H1 (cell line): Measurements from ENCODE around the gene CHN2. TPM values are rescaled to one million over a fixed set of nuclear protein-coding genes. Genes with fewer than 3 reads are reported as not detected.

ENCODE experiments used
- ASH2L ChIP-seq: fragments of 200-600, 300-600 bp; sonication (generic); IDR thresholded peaks from one replicate; pipeline ENCODE4 v1.7.1; 2017; ENCODE audit warnings: low read length
- BACH1 ChIP-seq: IDR thresholded peaks from 2 replicates; pipeline ENCODE4 v1.6.1; 2012; ENCODE audit warnings: low read length, improper control_type of control experiment
- CBX8 ChIP-seq: fragments of 300-800, 300-1000 bp; sonication (generic); IDR thresholded peaks from 2 replicates; pipeline ENCODE4 v1.7.1; 2016; ENCODE audit warnings: low read depth, low read length, borderline replicate concordance
- CREB1 ChIP-seq: IDR thresholded peaks from 2 replicates; pipeline ENCODE4 v1.6.1; 2012; ENCODE audit warnings: inconsistent platforms
- CTCF ChIP-seq, 3 experiments: IDR thresholded peaks; 1 replicate in 2 of 3; 2 replicates in 1 of 3; pipeline versions ENCODE4 v1.5.1 to v1.6.1; 2011; ENCODE audit warnings: low read length in 3 of 3, mild to moderate bottlenecking in 3 of 3, inconsistent platforms in 2 of 3, low read depth in 1 of 3, moderate library complexity in 1 of 3; ENCODE audit not compliant: insufficient read depth in 1 of 3; ENCODE audit errors: control extremely low read depth in 1 of 3
- EGR1 ChIP-seq: IDR thresholded peaks from 2 replicates; pipeline ENCODE4 v1.6.1; 2011; ENCODE audit warnings: low read depth, low read length, borderline replicate concordance
- EP300 ChIP-seq, 2 experiments: IDR thresholded peaks; 1 replicate in 1 of 2; 2 replicates in 1 of 2; pipeline ENCODE4 v1.6.1; 2011 to 2012; ENCODE audit warnings: low read depth in 2 of 2, low read length in 2 of 2, mild to moderate bottlenecking in 2 of 2, borderline replicate concordance in 1 of 2, inconsistent platforms in 1 of 2, moderate library complexity in 1 of 2
- HDAC6 ChIP-seq: IDR thresholded peaks from one replicate; pipeline ENCODE4 v1.7.1; 2012; ENCODE audit warnings: low read depth, mild to moderate bottlenecking, inconsistent platforms, low read length, moderate library complexity
- JUND ChIP-seq: IDR thresholded peaks from 2 replicates; pipeline ENCODE4 v1.6.1; 2011; ENCODE audit warnings: mild to moderate bottlenecking, improper control_type of control experiment, low read length
- MAX ChIP-seq: IDR thresholded peaks from 2 replicates; pipeline ENCODE4 v1.6.1; 2012; ENCODE audit warnings: inconsistent platforms
- NRF1 ChIP-seq: IDR thresholded peaks from 2 replicates; pipeline ENCODE4 v1.6.1; 2011; ENCODE audit warnings: mild to moderate bottlenecking, low read depth, low read length, improper control_type of control experiment
- POLR2AphosphoS5 ChIP-seq: IDR thresholded peaks from 2 replicates; pipeline ENCODE4 v1.6.1; 2011; ENCODE audit warnings: low read depth, low read length
- SIRT6 ChIP-seq: IDR thresholded peaks from one replicate; pipeline ENCODE4 v1.7.1; 2012; ENCODE audit warnings: low read length, inconsistent platforms
- SP4 ChIP-seq: IDR thresholded peaks from 2 replicates; pipeline ENCODE4 v1.6.1; 2012; ENCODE audit warnings: low read length, inconsistent platforms
- TAF1 ChIP-seq: IDR thresholded peaks from 2 replicates; pipeline ENCODE4 v1.6.1; 2011; ENCODE audit warnings: mild to moderate bottlenecking, low read depth, low read length
- TBP ChIP-seq: IDR thresholded peaks from 2 replicates; pipeline ENCODE4 v1.6.1; 2011; ENCODE audit warnings: low read depth, low read length, improper control_type of control experiment
- YY1 ChIP-seq: IDR thresholded peaks from 2 replicates; pipeline ENCODE4 v1.6.1; 2011; ENCODE audit warnings: low read depth, mild to moderate bottlenecking, low read length
- ZNF274 ChIP-seq: IDR thresholded peaks from 2 replicates; pipeline ENCODE4 v1.7.0; 2012; ENCODE audit warnings: low read length, borderline replicate concordance; ENCODE audit errors: extremely low read depth
- polyA plus RNA-seq, 7 experiments: library from polyadenylated mRNA; depleted of rRNA in 3 of 7; stranded (reverse) in 5 of 7; unstranded in 2 of 7; fragments of >200 nt in 5 of 7; fragments of 200-250 nt in 2 of 7; gene quantifications; 1 replicate in 5 of 7; 2 replicates in 1 of 7; 4 replicates in 1 of 7; pipeline versions ENCODE4 v1.2.1 to v1.2.3, GENCODE V29; 2011 to 2013; ENCODE audit warnings: missing spikeins in 2 of 7, mixed read lengths in 2 of 7
- total RNA-seq: library from RNA; stranded (reverse); fragmentation: NEBNext Ultra II Directional; extraction: Animal tissue kit (Norgen Biotek cat#: 25700); gene quantifications from 2 replicates; pipeline ENCODE4 v1.2.1, GENCODE V29; 2021
- TF ChIP-seq, protein P1 (sequence below): IDR thresholded peaks from 2 replicates; pipeline ENCODE4 v1.6.1; 2012; ENCODE audit warnings: low read length, inconsistent platforms
- TF ChIP-seq, protein P2 (sequence below): IDR thresholded peaks from 2 replicates; pipeline ENCODE4 v1.6.1; 2012; ENCODE audit warnings: inconsistent platforms

Gene CHN2
- total and polyA plus RNA-seq, 2 of the 8 experiments (the other 6 are each of a cell fraction or from before 2014, with no cell fraction given): 2.9 to 4.8 TPM

DNA sequence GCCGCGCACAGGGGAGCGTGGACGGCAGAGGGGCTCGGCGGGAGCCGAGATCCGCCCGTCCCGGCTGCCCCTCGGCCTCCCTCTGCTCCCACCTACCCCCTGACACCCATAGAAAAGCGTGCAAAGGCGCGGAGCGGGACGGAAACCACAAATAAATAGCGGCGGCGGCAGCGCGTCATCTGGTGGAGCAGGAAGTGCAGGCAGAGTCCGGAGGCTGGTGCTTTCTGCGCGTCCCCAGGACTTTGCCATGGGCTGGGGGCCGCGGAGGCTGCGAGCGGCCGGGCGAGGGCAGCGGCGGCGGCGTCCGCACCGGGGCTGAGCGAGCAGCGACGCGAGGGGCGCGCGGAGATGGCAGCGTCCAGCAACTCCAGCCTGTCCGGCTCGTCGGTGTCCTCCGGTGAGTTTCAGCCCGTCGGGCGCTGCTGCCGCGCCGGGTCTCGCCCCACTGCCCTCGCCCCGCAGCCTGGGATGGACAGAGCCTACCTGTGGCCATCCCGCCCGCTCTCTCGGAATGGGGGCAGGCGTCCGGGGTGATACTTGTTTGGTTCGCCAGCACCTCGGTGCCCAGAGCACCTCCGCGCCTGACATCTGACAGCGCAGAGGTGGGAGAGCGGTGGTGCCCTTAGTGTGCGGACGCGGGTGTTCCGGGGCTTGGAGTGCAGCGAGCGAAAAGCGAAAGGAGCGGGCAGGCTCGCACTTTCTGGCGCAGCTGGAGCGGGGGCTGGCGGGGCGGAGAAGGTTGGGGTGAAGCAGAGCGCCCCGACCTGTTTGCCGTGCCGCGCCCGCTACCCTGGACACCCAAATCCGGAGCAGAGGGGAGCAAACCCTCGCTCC is at the start of gene CHN2 (continued):
- TF ChIP-seq CTCF (IDR thresholded peaks at IDR 0.05; ENCODE audit: control extremely low read depth in 1 of 3, insufficient read depth in 1 of 3, low read depth in 1 of 3, low read length in 3 of 3) (peak in 1 of 3 experiments; percentile 3; a peak in 1 of 4 replicates), ASH2L (peak; percentile 82), NRF1 (no peak), SIRT6 (no peak), MAX (no peak), TAF1 (peak; percentile 41; the same call in 1 of the 2 replicates), CBX8 (no peak; the same call in 1 of the 2 replicates), TBP (peak; percentile 11; the same call in 1 of the 2 replicates), EP300 (IDR thresholded peaks at IDR 0.05; ENCODE audit: borderline replicate concordance in 1 of 2, low read depth in 2 of 2, low read length in 2 of 2) (no peak), POLR2AphosphoS5 (no peak), CREB1 (0 out of 2 replicates have a peak, but pooled peaks have one; percentile 23), EGR1 (no peak), ZNF274 (no peak), BACH1 (no peak), JUND (no peak), YY1 (no peak), SP4 (no peak), HDAC6 (no peak)
- TF ChIP-seq, protein P1, sequence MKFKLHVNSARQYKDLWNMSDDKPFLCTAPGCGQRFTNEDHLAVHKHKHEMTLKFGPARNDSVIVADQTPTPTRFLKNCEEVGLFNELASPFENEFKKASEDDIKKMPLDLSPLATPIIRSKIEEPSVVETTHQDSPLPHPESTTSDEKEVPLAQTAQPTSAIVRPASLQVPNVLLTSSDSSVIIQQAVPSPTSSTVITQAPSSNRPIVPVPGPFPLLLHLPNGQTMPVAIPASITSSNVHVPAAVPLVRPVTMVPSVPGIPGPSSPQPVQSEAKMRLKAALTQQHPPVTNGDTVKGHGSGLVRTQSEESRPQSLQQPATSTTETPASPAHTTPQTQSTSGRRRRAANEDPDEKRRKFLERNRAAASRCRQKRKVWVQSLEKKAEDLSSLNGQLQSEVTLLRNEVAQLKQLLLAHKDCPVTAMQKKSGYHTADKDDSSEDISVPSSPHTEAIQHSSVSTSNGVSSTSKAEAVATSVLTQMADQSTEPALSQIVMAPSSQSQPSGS: no peak
- TF ChIP-seq, protein P2, sequence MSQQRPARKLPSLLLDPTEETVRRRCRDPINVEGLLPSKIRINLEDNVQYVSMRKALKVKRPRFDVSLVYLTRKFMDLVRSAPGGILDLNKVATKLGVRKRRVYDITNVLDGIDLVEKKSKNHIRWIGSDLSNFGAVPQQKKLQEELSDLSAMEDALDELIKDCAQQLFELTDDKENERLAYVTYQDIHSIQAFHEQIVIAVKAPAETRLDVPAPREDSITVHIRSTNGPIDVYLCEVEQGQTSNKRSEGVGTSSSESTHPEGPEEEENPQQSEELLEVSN: peak; percentile 2; the same call in 1 of the 2 replicates
